SU-DHL-6 (cell line): ENCODE results near the gene SLC37A2.
"Not testable (repeated sequence)": the region's sequence is repeated elsewhere in the genome, so short reads cannot be mapped to it uniquely, and the experiment has no call there.

Experiments used
- H2AFZ ChIP-seq: fragments of 200-600 bp; sonication (generic); 2 replicates; pipeline ENCODE4 v1.6.1; 2014; ENCODE audit warnings: low read depth, mild to moderate bottlenecking, moderate library complexity, mixed read lengths, antibody characterized with exemption, low read length; ENCODE audit not compliant: severe bottlenecking
- H3F3A ChIP-seq: fragments of 200-600 bp; shearing (Covaris generic); 2 replicates; pipeline ENCODE4 v1.6.0; 2016; ENCODE audit warnings: antibody characterized with exemption, mild to moderate bottlenecking; ENCODE audit not compliant: insufficient read depth
- H3K27ac ChIP-seq: fragments of 200-600 bp; sonication (generic); 2 replicates; pipeline ENCODE4 v1.5.1; 2016; ENCODE audit warnings: low read depth, mild to moderate bottlenecking, low read length, moderate library complexity, mixed read lengths
- H3K27me3 ChIP-seq: fragments of 200-600 bp; sonication (generic), shearing (Covaris generic); 2 replicates; pipeline ENCODE4 v1.6.0; 2014; ENCODE audit warnings: mild to moderate bottlenecking, low read length
- H3K36me3 ChIP-seq: fragments of 200-600 bp; sonication (generic); 2 replicates; pipeline ENCODE4 v1.6.1; 2014; ENCODE audit warnings: mild to moderate bottlenecking, low read length, mixed read lengths
- H3K4me2 ChIP-seq: fragments of 300-600, 200-600 bp; shearing (Covaris generic), sonication (generic); 2 replicates; pipeline ENCODE4 v1.6.0; 2014; ENCODE audit warnings: low read length, low read depth, mild to moderate bottlenecking; ENCODE audit not compliant: poor library complexity, severe bottlenecking
- H3K4me3 ChIP-seq: fragments of 200-600 bp; sonication (generic); 2 replicates; pipeline ENCODE4 v1.5.1; 2014; ENCODE audit warnings: antibody characterized with exemption, low read length, mild to moderate bottlenecking, mixed read lengths; ENCODE audit not compliant: insufficient read depth, poor library complexity, severe bottlenecking
- H3K79me2 ChIP-seq: fragments of 200-600 bp; sonication (generic); 2 replicates; pipeline ENCODE4 v1.6.1; 2014; ENCODE audit warnings: mild to moderate bottlenecking, low read length, moderate library complexity; ENCODE audit not compliant: insufficient read depth
- H3K9ac ChIP-seq: fragments of 200-600 bp; sonication (generic); 2 replicates; pipeline ENCODE4 v1.7.0; 2014; ENCODE audit warnings: mild to moderate bottlenecking, low read length
- H3K9me2 ChIP-seq: fragments of 200-600 bp; sonication (generic); replicated peaks from 2 replicates; pipeline ENCODE4 v1.6.1; 2014; ENCODE audit warnings: low read length; ENCODE audit not compliant: insufficient read depth
- H3K9me3 ChIP-seq: fragments of 200-600 bp; sonication (generic); 2 replicates; pipeline ENCODE4 v1.6.1; 2014; ENCODE audit warnings: low read length, mixed read lengths; ENCODE audit not compliant: insufficient read depth
- H4K20me1 ChIP-seq: fragments of 200-600 bp; sonication (generic); 2 replicates; pipeline ENCODE4 v1.6.1; 2014; ENCODE audit warnings: low read depth, mild to moderate bottlenecking, antibody characterized with exemption, low read length, moderate library complexity, mixed read lengths
- EZH2phosphoT487 ChIP-seq: fragments of 200-600 bp; sonication (generic), shearing (Covaris generic); conservative IDR thresholded peaks from 2 replicates; pipeline ENCODE4 v1.6.1; 2018; ENCODE audit warnings: mild to moderate bottlenecking, antibody characterized with exemption, low read length, moderate library complexity, mixed read lengths
- TF ChIP-seq, protein P1 (sequence below): fragments of 200-600 bp; sonication (generic); IDR thresholded peaks from one replicate; pipeline ENCODE4 v1.5.1; 2017; ENCODE audit warnings: antibody characterized with exemption, mild to moderate bottlenecking, low read length, moderate library complexity; ENCODE audit not compliant: insufficient read depth, poor library complexity, severe bottlenecking

Gene SLC37A2

DNA sequence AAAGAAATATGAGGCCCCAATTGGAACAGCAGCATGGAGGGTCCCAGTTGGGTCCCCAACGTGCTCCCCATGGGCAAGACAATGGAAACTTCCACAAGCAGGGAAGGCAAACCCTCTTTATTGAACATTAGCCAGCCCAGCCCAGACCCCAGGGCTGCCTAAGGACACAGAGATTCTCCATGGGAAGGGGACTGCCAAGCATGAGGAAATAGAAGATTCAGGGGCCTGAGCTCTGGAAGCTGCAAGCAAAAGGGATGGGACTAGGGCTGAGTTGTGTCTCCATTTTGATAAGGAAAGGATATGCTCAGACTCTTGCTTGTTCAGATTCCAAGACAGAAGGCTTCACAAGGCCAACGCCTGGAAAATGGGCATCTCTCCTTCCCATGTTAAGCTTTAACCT is 25.0 kb downstream of the SLC37A2 start:
- Histone ChIP-seq H4K20me1 (no peaks in the 10 kb centered on the region), H3F3A (no peaks in the 10 kb centered on the region), H3K9me2 (no peaks in the 10 kb centered on the region), H3K4me3 (no peak overlapping the region), H3K79me2 (no peaks in the 10 kb centered on the region), H3K36me3 (no peaks in the 10 kb centered on the region), H3K9ac (no peak overlapping the region), H2AFZ (no peak overlapping the region), H3K27ac (no peak overlapping the region), H3K4me2 (no peak overlapping the region), H3K27me3 (no peaks in the 10 kb centered on the region), H3K9me3 (no peaks in the 10 kb centered on the region)
- TF ChIP-seq, protein P1, sequence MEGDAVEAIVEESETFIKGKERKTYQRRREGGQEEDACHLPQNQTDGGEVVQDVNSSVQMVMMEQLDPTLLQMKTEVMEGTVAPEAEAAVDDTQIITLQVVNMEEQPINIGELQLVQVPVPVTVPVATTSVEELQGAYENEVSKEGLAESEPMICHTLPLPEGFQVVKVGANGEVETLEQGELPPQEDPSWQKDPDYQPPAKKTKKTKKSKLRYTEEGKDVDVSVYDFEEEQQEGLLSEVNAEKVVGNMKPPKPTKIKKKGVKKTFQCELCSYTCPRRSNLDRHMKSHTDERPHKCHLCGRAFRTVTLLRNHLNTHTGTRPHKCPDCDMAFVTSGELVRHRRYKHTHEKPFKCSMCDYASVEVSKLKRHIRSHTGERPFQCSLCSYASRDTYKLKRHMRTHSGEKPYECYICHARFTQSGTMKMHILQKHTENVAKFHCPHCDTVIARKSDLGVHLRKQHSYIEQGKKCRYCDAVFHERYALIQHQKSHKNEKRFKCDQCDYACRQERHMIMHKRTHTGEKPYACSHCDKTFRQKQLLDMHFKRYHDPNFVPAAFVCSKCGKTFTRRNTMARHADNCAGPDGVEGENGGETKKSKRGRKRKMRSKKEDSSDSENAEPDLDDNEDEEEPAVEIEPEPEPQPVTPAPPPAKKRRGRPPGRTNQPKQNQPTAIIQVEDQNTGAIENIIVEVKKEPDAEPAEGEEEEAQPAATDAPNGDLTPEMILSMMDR: no peak
- no peak for TF ChIP-seq EZH2phosphoT487

DNA sequence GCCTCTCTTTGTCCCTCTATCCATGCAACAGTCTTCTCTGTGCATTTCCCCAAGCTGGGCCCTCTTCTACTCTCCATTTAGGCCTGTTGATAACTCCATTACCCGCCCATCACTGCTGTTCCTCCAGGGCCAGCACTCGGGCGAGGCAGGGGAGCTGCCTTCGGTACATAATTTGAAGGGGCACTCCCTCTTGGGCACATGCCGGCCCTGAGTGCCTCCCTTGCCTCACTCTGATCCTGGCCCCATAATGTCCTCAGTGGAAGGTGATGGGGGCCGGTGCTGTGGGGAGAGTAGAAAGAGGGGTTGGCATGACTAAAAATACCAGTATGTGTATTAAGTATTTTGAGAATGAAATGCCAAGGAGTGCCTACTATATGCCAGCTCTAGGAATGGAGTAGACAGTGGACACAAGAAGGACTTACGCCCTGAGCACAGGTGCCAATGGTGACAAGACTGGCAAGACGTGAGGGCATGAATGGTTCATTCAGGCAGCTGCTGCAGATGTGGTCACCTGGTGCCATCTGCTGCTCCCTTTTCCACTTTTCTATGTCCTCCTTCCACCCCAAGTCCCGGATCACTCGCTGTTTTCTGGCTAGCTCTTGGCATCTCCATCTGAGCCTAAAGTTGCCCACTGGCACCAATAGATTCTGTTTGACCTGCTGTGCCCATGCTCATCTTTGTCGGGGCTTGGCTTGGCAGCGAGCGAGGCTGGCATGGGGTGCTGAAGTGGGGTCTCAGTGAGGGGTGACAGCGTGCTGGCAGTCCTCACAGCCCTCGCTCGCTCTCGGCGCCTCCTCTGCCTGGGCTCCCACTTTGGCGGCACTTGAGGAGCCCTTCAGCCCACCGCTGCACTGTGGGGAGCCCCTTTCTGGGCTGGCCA is 25.7 kb downstream of the SLC37A2 start:
- Histone ChIP-seq H3K27me3 (no peaks in the 10 kb centered on the region), H3K79me2 (no peaks in the 10 kb centered on the region), H3K9me3 (no peaks in the 10 kb centered on the region), H3F3A (no peaks in the 10 kb centered on the region), H3K9me2 (no peaks in the 10 kb centered on the region), H3K4me3 (no peak overlapping the region), H4K20me1 (no peaks in the 10 kb centered on the region), H3K36me3 (no peaks in the 10 kb centered on the region), H2AFZ (no peak overlapping the region), H3K4me2 (no peak overlapping the region), H3K9ac (no peak overlapping the region), H3K27ac (no peak overlapping the region)
- TF ChIP-seq, protein P1: no peak
- TF ChIP-seq EZH2phosphoT487: no peak

DNA sequence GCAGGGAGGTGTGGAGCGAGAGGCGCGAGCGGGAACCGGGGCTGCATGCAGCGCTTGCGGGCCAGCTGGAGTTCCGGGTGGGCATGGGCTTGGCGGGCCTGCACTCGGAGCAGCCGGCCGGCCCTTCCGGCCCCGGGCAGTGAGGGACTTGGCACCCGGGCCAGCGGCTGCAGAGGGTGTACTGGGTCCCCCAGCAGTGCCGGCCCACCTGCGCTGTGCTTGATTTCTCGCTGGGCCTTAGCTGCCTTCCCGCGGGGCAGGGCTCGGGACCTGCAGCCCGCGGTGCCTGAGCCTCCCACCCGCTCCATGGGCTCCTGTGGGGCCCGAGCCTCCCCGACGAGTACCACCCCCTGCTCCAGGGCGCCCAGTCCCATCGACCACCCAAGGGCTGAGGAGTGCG is 26.4 kb downstream of the SLC37A2 start:
- H2AFZ ChIP-seq, H3K9ac ChIP-seq, H3K9me3 ChIP-seq, H3K79me2 ChIP-seq, H3F3A ChIP-seq, H3K27me3 ChIP-seq, H3K9me2 ChIP-seq, H3K4me2 ChIP-seq, H3K36me3 ChIP-seq, H4K20me1 ChIP-seq, H3K4me3 ChIP-seq, H3K27ac ChIP-seq: not testable (repeated sequence)

DNA sequence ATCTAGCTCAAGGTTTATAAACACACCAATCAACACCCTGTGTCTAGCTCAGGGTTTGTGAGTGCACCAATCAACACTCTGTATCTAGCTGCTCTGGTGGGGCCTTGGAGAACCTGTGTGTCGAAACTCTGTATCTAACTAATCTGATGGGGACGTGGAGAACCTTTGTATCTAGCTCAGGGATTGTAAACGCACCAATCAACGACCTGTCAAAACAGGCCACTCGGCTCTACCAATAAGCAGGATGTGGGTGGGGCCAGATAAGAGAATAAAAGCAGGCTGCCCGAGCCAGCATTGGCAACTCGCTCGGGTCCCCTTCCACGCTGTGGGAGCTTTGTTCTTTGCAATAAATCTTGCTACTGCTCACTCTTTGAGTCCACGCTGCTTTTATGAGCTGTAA is 27.0 kb downstream of the SLC37A2 start:
- not testable (repeated sequence) for H3K4me3 ChIP-seq, H3K9me2 ChIP-seq, H3K36me3 ChIP-seq, H4K20me1 ChIP-seq, H3K9ac ChIP-seq, H3K79me2 ChIP-seq, H3F3A ChIP-seq, H3K27ac ChIP-seq, H3K9me3 ChIP-seq, H3K4me2 ChIP-seq, H3K27me3 ChIP-seq, H2AFZ ChIP-seq
